HG02798 (cell line): ENCODE data around the gene MPP4.
A peak's percentile ranks its signal among the peaks of the same experiment; 100 is the strongest.
"Not testable (repeated sequence)": the region's sequence is repeated elsewhere in the genome, so short reads cannot be mapped to it uniquely, and the experiment has no call there.

Experiments
- ATAC-seq: cut with Tn5 transposase; IDR thresholded peaks from one replicate; pipeline ENCODE4 v1.9.1; 2021; ENCODE audit warnings: mild to moderate bottlenecking; ENCODE audit not compliant: unreplicated experiment, poor library complexity

MPP4 gene

DNA sequence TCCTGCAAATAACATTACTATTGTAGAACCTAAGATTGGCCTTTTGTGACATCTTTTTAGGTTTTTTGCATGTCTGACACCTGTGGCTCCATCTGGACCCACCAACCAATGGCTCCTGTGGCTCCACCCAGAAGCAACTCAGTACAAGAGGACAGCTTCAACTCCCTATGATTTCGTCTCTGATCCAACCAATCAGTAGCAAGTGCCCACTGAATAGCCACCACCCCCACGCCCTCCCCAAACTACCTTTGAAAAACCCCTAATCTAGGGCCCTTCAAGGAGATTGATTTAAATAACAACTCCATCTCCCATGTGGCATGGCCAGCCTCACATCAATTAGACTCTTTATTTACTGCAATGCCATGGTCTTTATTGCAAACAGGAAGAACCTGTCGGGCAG lies 23.6 kb downstream of the MPP4 start:
- ATAC-seq, result no peak

- ATAC-seq, result no peak
Measured at GRCh38 chr2:201674298-201674697, 24.1 kb downstream of the MPP4 start.

GRCh38 chr2:201673546-201673945 lies 24.9 kb downstream of the MPP4 start:
- ATAC-seq, result no peak

- not testable (repeated sequence) for ATAC-seq
Measured at GRCh38 chr2:201671205-201671604, 27.2 kb downstream of the MPP4 start.

DNA sequence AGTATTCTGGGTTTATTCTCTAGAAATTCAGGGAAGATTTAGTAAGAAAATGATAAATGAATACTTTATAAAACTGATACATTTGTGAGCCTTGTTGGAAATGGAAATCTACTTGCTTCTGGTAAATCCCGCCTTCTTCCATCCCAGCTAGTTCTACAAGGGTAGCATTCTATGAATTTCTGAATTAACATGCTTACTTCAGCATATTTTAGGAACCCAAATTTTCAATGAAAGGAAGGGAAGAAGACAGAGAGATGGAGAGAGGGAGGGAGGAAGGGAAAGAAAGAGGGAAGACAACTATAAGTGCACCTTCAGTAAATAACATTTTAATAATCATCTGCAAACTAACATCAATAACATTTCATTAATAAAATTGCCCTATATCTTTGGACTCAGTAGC lies 28.6 kb downstream of the MPP4 start:
- ATAC-seq, result no peak

- ATAC-seq, result no peak
Measured at GRCh38 chr2:201668402-201668910, 30.0 kb downstream of the MPP4 start.

- no peak for ATAC-seq
Measured at GRCh38 chr2:201664334-201664733, 34.1 kb downstream of the MPP4 start.

DNA sequence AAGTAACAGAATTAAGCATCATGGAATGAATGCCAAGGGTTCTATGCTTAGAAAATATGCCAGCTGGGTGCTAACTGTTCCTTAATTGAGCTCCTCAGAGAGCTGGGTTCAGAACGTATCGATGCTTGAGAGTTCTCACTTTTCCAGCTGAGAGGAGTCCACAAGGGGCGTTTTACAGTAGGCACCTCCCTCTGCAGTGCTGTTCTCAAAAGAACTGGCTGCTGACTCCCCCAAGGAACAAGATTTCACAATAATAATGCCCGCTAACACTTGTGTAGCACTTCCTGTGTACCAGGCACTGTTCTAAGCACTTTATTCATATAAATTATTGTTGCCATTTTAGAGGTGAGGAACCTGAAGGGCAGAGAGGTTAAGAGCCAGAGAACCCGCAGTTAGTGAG lies 37.1 kb downstream of the MPP4 start:
- no peak for ATAC-seq

DNA sequence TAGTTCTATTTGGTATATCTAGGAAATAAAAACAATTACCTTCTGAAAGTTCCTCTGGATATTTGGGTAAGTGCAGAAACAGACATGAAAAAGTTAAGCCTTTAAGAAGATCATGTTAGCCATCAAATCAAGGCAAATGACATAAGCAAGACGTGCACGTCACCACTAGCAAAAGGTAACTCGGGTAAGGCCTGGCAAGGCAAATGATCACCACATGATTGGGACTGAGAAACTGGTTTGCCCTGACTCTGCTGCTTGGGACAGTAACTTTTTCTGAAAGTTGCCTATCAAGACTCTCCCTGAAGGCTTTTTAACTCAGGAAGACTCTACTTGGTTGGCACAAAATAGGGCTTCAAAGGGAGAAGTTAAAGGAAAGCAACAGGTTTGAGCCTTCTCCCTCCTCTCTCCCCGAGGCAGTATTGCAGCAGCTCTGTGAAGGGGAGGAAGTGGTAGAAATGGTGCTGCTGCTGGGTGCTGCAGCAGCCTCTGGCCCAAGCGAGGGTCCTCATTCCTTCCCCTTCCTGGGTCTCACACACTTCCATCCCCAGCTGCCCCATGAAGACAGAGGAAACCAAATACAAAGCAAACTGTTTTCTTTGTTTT lies 38.0 kb downstream of the MPP4 start:
- no peak for ATAC-seq

DNA sequence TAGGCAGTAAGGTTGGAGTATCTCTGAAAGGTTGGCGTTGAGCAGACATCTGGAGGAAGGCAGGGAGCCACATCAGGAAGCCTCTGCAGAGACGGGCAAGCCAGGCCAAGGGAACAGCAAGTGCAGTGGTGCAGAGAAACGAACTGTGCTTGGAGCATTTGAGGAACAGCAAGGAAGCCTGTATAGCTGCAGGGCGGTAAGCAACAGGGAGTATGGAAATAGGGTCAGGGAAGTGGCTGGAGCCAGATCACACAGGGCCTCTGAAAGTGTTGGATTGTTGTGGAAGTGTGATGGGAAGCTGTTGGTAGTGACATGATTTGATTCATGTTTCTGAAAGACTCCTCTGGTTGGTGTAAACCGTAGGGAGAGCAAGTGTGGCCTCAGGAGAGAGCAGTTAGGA lies 41.7 kb downstream of the MPP4 start:
- ATAC-seq, result no peak

DNA sequence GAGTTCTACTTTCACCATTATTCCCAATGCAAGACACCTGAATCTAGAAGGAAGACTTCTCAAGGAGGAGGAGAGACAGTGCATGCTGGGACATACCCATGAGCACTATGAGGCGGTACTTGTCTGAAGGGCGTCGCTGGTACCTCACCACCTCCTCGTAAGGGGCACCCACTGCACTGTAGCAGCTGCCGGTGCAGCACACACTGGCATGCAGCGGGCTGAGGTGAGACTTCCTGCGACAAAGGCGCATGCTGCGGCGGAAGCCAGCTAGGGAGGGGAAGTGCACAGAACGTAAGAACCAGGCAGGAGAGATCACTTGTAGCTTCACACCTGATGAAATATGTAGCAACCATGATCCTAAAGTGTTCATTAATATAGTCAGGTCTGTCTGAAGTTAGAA lies 42.3 kb downstream of the MPP4 start:
- ATAC-seq, result no peak

DNA sequence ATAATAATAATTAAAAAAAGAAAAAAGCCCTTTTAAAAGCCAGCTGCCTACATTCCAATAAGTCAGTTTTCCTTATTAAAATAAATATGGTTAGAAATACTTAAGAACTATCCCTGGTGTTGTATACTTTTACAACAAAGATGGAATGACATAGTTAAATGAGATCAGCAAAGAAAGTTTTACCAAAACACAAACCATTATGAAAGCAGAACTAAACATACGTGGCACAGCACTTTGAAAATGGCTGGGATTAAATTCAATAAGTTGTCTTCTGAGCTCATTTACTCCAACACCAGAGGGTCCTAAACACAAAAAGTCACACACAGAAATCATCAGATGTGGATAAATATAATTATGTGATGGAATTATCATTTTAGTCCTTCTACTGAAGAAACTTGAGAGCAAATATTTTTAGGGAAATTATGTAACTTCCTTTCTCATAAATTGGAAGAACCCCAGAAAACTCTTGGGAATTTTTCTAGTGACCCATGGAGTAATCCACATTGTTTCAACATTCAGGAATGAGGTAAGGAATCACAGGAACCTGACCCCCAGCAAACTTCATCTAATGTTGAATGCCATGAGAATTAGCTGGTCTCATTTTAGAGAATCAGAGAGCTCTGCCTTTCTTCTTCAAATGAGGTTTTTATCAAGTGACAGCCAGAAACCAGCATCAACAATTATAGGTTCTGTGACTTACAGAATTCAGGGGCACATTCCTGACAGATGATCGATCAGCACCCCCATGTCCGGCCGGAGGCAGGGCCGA lies 43.6 kb downstream of the MPP4 start:
- no peak for ATAC-seq

GRCh38 chr2:201653221-201653620 lies 45.2 kb downstream of the MPP4 start:
- ATAC-seq, result no peak

GRCh38 chr2:201649442-201649841 lies 49.0 kb downstream of the MPP4 start:
- ATAC-seq, result no peak

GRCh38 chr2:201647431-201647830 lies 51.0 kb downstream of the MPP4 start:
- no peak for ATAC-seq

GRCh38 chr2:201644001-201644400 lies 54.4 kb downstream of the MPP4 start:
- ATAC-seq, result no peak

DNA sequence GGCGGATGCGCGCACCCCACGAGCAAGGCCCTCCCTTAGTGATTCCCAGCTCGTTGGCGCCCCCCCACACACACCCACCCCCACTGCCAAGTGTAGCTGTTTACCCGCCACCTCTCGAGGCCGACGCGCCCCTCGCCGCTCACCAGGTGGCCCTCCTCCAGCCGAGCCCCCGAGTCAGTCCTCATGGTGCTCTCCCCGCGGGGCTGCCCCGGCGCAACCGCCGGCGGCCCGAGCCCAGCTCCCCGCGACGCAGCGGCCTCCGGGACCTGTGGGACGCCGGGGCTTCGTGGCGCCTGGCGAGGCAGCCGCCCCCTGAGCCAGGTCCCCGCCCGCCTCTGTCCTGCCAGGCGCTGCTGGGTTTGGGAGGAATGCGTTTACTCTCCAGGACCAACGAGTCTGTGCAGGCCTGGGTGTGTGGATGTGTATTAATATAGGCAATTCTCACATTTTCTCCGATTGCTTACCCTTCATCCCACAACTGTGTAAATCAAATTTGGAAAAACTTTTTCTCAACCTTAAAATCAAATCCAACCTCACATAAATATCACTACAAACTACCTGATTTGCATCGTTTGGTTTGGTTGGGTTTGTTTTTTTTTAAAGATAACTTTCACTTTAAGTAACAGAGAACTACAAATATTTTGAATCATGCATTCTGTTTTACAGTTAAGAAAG lies 55.1 kb downstream of the MPP4 start, which contains the start of gene TMEM237:
TSS of gene TMEM237 (minus strand) at position 288 of the 675 bp plus-strand sequence. CDS start at position 185, 103 bp downstream.
- peak; percentile 45 for ATAC-seq

- peak; percentile 89 for ATAC-seq
Measured at GRCh38 chr2:201642579-201643215, 55.7 kb downstream of the MPP4 start.

DNA sequence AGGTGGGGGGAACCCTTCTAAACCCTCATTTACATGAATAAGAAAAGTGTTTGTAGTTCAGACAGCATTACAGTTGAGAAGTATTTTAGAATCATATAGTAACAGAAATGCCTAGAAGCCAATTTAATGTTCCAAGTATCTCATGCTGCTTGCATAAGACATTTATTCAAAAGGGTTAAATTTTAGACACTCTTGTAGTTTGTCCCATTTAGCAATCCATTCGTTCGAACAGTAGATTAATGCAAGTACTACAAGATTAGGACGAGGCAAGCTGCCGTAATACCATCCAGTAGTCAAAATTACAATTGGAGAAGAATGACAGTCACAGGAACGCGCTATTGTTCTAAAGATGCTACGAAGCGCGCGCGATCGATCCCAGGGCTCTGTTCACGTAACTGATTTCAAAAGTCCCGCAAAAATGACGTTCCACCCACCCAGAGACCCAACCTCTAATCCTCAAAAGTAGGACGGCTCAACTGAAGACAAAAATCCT lies 56.3 kb downstream of the MPP4 start:
- ATAC-seq, result peak; percentile 36

DNA sequence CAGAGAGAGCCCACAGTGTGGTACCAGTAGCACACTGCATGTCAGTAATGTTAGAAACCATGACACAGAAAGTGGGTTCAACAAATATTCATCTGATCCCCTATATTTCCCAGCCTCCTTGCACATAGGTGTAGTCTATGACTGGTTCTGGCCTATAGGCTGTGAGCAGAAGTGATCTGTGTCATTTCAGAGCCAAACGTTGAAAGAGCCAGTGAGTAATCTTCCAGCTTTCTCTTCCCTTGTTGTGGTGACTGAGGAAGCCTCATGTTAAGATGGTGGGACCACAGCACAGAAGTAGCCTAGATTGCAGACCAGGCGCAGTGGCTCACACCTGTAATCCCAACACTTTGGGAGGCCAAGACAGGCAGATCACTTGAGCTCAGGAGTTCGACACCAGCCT lies 59.2 kb downstream of the MPP4 start:
- ATAC-seq, result no peak

GRCh38 chr2:201638326-201638725 lies 60.1 kb downstream of the MPP4 start:
- ATAC-seq, result no peak
